ENCODE measurements around the gene DMWD. TPM values are rescaled to one million over a fixed set of nuclear protein-coding genes. Genes with fewer than 3 reads are reported as not detected.

DMWD gene
- polyA plus RNA-seq, 1 donor = 24.4 TPM

DNA sequence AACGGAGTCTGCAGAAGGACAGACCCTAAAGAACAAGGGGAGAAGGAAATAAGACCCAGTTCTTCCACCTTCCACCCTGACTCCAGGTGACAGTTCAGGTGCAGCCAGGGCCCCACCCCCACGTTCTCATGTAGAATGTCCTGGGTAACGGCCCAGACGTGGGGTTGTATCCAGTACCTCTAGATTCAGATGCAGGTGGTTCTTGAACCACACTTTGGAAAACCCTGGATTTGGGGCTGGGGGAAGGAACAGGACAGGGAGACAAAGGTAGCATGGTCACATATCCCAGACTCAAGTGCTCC is 12.5 kb downstream of the DMWD start:
- DNase-seq = no peak
- no peaks in the 10 kb centered on the region for H3K27me3 ChIP-seq (ENCODE audit: control insufficient read depth, insufficient read depth, low read length)
- H3K36me3 ChIP-seq (ENCODE audit: control insufficient read depth, insufficient read depth, low read length) = peaks cover 33% of the 10 kb centered on the region
- peak overlapping the region; percentile 8 for H3K4me3 ChIP-seq (ENCODE audit: low read length)
- WGBS (ENCODE audit: insufficient coverage, low lambda C conversion rate) = no CpG with 5 or more reads among the region's 4 CpGs
- peaks cover 28% of the 10 kb centered on the region for H3K4me1 ChIP-seq (ENCODE audit: control insufficient read depth, insufficient read depth, low read length)
- H3K27ac ChIP-seq (ENCODE audit: low read length) = no peak overlapping the region
- H3K9me3 ChIP-seq (ENCODE audit: control insufficient read depth, low read depth, low read length) = no peaks in the 10 kb centered on the region

DNA sequence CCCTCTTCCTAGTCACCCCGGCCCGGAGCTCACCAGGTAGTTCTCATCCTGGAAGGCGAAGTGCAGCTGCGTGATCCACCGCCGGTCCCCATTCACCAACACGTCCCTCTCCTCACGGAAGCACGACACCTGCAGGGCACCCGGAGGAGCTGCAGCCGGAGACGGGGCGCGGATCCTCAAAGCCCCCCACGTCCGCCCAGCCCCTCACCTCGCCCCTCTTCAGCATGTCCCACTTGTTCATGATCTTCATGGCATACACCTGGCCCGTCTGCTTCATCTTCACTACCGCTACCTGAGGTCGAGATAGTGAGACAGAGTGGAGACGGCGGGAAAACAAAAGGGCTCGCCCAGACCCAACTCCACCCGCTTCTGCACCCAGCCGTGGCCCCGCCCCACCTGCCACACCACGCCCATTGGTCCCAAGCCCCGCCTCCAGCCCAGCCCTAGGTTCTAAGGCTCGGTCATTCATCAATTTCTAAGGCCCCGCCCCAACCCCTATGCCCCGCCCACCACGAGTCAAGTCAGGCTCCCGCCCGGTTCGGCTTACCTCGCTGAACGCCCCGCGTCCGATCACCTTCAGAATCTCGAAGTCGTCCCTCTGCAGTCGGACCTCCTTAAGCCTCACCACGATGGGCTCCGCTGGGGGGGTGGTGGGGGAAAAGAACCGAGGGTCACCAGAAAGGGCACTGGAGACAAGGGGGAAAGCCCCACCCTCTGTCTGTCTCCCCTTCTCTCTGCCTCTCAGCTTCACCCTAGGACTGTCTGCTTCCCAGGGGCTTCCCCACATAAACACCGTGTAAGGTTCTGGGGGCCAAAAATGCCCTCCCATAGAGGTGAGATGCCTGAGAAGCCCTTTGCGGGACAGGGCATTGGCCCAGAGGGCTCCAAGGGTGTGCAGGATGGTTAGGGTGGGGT is 13.2 kb downstream of the DMWD start:
- peak; percentile 79 to 88 for DNase-seq
- peak overlapping the region; percentile 38 for H3K4me3 ChIP-seq (ENCODE audit: low read length)
- no peaks in the 10 kb centered on the region for H3K9me3 ChIP-seq (ENCODE audit: control insufficient read depth, low read depth, low read length)
- H3K36me3 ChIP-seq (ENCODE audit: control insufficient read depth, insufficient read depth, low read length) = peaks cover 28% of the 10 kb centered on the region
- peak overlapping the region; percentile 10 for H3K27ac ChIP-seq (ENCODE audit: low read length)
- peaks cover 33% of the 10 kb centered on the region for H3K4me1 ChIP-seq (ENCODE audit: control insufficient read depth, insufficient read depth, low read length)
- H3K27me3 ChIP-seq (ENCODE audit: control insufficient read depth, insufficient read depth, low read length) = no peaks in the 10 kb centered on the region
- no CpG with 5 or more reads among the region's 48 CpGs for WGBS (ENCODE audit: insufficient coverage, low lambda C conversion rate)

DNA sequence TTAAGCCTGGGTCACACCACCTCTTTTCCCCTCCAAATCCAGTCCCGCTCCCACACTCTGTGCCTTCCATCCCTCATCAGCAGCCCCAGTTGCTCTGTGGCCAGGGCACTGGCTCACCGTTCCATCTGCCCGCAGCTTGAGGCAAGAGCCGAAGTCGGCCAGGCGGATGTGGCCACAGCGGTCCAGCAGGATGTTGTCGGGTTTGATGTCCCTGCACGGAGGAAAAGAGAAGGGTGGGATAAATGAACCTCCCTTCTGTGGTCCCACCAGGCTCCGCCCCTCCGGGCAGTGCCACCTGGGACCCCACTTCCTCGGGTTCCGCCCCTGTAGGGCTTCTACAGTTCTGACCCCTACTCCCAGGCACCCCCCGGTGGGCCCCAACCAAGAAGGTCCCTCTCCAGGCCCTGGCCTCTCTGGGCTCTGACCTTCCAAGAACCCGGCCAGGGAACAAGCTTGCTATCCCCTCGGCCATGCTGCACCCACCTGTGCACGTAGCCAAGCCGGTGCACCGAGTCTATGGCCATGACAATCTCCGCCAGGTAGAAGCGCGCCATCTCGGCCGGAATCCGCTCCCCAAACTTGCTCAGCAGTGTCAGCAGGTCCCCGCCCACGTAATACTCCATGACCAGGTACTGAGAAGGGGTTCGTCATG is 14.5 kb downstream of the DMWD start:
- Histone ChIP-seq H3K4me1 (ENCODE audit: control insufficient read depth, insufficient read depth, low read length) (peaks cover 35% of the 10 kb centered on the region), H3K4me3 (ENCODE audit: low read length) (no peak overlapping the region), H3K9me3 (ENCODE audit: control insufficient read depth, low read depth, low read length) (no peaks in the 10 kb centered on the region), H3K27ac (ENCODE audit: low read length) (no peak overlapping the region), H3K36me3 (ENCODE audit: control insufficient read depth, insufficient read depth, low read length) (peaks cover 26% of the 10 kb centered on the region), H3K27me3 (ENCODE audit: control insufficient read depth, insufficient read depth, low read length) (no peaks in the 10 kb centered on the region)
- no peak for DNase-seq
- no CpG with 5 or more reads among the region's 28 CpGs for WGBS (ENCODE audit: insufficient coverage, low lambda C conversion rate)

DNA sequence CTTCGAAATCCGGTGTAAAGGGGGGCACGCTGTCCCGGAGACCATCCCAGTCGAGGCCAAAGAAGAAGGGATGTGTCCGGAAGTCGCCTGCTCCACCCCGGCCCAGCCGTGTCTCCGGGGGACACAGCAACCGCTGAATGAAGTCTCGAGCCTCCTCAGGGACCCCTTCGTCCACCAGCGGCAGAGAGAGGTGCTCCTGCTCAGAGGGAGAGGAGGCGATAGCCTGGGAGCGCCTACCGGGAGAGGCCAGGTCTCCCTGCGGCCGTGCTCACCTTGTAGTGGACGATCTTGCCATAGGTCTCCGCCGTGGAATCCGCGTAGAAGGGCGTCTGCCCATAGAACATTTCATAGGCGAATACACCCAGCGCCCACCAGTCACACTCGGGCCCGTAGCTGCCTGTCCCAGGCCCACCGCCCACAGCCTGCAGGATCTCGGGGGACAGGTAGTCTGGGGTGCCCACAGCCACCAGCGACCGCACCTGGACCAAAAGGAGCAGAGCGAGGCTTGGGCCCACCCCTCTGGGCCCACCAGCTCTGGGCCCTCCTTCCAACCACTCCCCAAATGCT is 15.2 kb downstream of the DMWD start:
- DNase-seq = no peak
- H3K36me3 ChIP-seq (ENCODE audit: control insufficient read depth, insufficient read depth, low read length) = peaks cover 28% of the 10 kb centered on the region

DNA sequence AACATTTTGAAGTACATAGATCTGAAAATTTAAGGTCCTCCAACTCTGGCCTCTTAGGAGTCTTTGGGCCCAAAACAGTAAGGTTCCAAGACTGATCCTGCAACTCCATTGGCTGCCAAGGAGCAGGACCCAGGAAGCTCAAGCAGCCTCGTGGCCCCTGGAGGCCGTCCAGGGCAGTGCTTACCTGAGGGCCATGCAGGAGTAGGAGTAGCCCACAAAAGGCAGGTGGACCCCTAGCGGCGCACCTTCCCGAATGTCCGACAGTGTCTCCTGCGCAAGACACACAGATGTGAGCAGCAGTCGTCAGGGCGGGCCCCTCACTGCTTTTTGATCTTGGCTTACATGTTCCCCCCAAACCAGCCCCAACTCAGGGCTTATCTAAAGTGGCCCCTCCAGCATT is 17.9 kb downstream of the DMWD start:
- H3K4me1 ChIP-seq (ENCODE audit: control insufficient read depth, insufficient read depth, low read length) = peaks cover 49% of the 10 kb centered on the region
- no peak overlapping the region for H3K4me3 ChIP-seq (ENCODE audit: low read length)
- WGBS (ENCODE audit: insufficient coverage, low lambda C conversion rate) = no CpG with 5 or more reads among the region's 9 CpGs
- H3K27me3 ChIP-seq (ENCODE audit: control insufficient read depth, insufficient read depth, low read length) = no peaks in the 10 kb centered on the region
- H3K9me3 ChIP-seq (ENCODE audit: control insufficient read depth, low read depth, low read length) = peaks cover 5% of the 10 kb centered on the region
- DNase-seq = peak in 1 of 2 donors; percentile 55
- peaks cover 32% of the 10 kb centered on the region for H3K36me3 ChIP-seq (ENCODE audit: control insufficient read depth, insufficient read depth, low read length)
- H3K27ac ChIP-seq (ENCODE audit: low read length) = peak overlapping the region; percentile 0

More for the DNA sequence above, 15.2 kb downstream of the DMWD start:
- H3K4me3 ChIP-seq (ENCODE audit: low read length) = no peak overlapping the region
- H3K27ac ChIP-seq (ENCODE audit: low read length) = no peak overlapping the region
- no peaks in the 10 kb centered on the region for H3K9me3 ChIP-seq (ENCODE audit: control insufficient read depth, low read depth, low read length)
- peaks cover 41% of the 10 kb centered on the region for H3K4me1 ChIP-seq (ENCODE audit: control insufficient read depth, insufficient read depth, low read length)
- WGBS (ENCODE audit: insufficient coverage, low lambda C conversion rate) = no CpG with 5 or more reads among the region's 34 CpGs
- H3K27me3 ChIP-seq (ENCODE audit: control insufficient read depth, insufficient read depth, low read length) = no peaks in the 10 kb centered on the region

DNA sequence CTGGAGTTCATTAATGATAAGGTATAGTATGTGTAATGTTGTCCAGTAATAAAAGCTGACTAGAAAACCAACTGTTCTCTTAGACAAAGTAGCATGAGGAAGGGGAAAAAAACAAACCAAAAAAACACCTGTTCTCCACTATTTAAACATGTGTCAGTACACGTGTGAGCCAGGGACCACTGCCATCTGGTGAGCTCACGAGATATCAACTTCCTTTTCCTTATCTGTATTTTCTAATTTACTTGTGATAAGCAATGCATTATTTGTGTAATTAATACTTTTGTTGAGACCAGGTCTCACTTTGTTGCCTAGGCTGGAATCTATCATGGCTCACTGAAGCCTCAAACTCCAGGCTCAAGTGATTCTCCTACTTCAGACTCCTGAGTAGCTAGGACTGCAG is 19.3 kb downstream of the DMWD start:
- no peak overlapping the region for H3K4me3 ChIP-seq (ENCODE audit: low read length)
- H3K9me3 ChIP-seq (ENCODE audit: control insufficient read depth, low read depth, low read length) = peaks cover 5% of the 10 kb centered on the region
- no CpG with 5 or more reads among the region's 2 CpGs for WGBS (ENCODE audit: insufficient coverage, low lambda C conversion rate)
- no peak overlapping the region for H3K27ac ChIP-seq (ENCODE audit: low read length)
- H3K27me3 ChIP-seq (ENCODE audit: control insufficient read depth, insufficient read depth, low read length) = no peaks in the 10 kb centered on the region
- peak in 1 of 2 donors; percentile 46 for DNase-seq
- peaks cover 25% of the 10 kb centered on the region for H3K36me3 ChIP-seq (ENCODE audit: control insufficient read depth, insufficient read depth, low read length)
- H3K4me1 ChIP-seq (ENCODE audit: control insufficient read depth, insufficient read depth, low read length) = peaks cover 41% of the 10 kb centered on the region

DNA sequence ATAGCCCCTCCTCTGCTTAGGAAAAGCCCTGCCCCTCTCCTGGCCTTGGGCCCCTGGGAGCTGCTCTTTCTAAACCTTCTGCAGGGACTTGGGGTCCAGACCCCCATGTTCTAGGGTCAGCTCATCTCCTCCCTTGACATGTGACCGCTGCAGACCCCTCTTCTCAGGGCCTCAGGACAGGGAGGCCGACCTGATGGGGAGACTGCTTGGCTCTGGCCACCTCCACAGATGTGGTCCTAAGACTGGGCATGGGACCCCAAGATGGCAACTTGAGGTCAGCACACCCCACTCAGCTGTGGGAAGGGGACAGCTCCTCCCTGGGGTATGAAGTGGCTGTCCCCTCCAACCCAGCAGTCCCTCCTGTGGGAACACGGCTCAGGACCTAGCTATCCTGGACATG is 19.7 kb downstream of the DMWD start:
- H3K4me1 ChIP-seq (ENCODE audit: control insufficient read depth, insufficient read depth, low read length) = peaks cover 39% of the 10 kb centered on the region
- no peaks in the 10 kb centered on the region for H3K27me3 ChIP-seq (ENCODE audit: control insufficient read depth, insufficient read depth, low read length)
- DNase-seq = no peak
- no peak overlapping the region for H3K27ac ChIP-seq (ENCODE audit: low read length)
- peaks cover 5% of the 10 kb centered on the region for H3K9me3 ChIP-seq (ENCODE audit: control insufficient read depth, low read depth, low read length)
- H3K4me3 ChIP-seq (ENCODE audit: low read length) = no peak overlapping the region
- no CpG with 5 or more reads among the region's 3 CpGs for WGBS (ENCODE audit: insufficient coverage, low lambda C conversion rate)
- H3K36me3 ChIP-seq (ENCODE audit: control insufficient read depth, insufficient read depth, low read length) = peaks cover 20% of the 10 kb centered on the region

DNA sequence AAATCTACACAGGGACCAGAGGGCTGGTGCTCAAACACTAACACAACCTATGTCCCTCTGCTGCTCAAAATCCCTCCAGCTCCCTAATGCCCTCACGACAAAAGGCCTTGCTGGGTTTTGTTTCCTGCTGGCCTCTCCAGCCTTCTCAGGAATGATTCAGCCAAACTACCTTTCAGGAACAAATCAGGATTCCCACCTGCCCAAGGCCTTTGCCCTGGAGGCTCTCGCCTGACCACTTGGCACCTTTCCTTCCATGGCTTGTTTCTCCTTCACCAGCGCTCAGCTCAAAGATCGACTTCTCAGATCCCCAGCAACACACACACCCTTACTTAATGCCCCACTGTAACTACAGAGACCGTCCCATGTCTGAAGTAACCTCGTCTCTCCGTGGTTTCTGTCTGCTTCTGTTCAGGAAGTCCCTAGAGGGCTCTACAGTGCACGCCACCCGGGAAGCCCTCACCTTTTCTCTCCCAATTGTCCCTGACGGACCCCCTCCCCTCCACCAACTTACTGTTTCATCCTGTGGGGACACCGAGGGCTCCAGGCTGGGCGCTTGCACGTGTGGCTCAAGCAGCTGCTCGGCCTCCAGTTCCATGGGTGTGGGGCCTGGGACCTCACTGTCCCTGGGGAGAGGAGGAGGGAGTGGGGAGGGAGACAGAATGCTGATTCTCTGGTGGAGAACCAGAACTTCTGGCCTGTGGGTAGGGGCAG is 20.4 kb downstream of the DMWD start:
- H3K4me1 ChIP-seq (ENCODE audit: control insufficient read depth, insufficient read depth, low read length) = peaks cover 43% of the 10 kb centered on the region
- no peak overlapping the region for H3K4me3 ChIP-seq (ENCODE audit: low read length)
- peak in 1 of 2 donors; percentile 17 for DNase-seq
- peak overlapping the region; percentile 6 for H3K27ac ChIP-seq (ENCODE audit: low read length)
- peaks cover 5% of the 10 kb centered on the region for H3K9me3 ChIP-seq (ENCODE audit: control insufficient read depth, low read depth, low read length)
- no peaks in the 10 kb centered on the region for H3K27me3 ChIP-seq (ENCODE audit: control insufficient read depth, insufficient read depth, low read length)
- 100% methylated on average over 1 of the region's 14 CpGs for WGBS (ENCODE audit: insufficient coverage, low lambda C conversion rate)
- peaks cover 14% of the 10 kb centered on the region for H3K36me3 ChIP-seq (ENCODE audit: control insufficient read depth, insufficient read depth, low read length)

DNA sequence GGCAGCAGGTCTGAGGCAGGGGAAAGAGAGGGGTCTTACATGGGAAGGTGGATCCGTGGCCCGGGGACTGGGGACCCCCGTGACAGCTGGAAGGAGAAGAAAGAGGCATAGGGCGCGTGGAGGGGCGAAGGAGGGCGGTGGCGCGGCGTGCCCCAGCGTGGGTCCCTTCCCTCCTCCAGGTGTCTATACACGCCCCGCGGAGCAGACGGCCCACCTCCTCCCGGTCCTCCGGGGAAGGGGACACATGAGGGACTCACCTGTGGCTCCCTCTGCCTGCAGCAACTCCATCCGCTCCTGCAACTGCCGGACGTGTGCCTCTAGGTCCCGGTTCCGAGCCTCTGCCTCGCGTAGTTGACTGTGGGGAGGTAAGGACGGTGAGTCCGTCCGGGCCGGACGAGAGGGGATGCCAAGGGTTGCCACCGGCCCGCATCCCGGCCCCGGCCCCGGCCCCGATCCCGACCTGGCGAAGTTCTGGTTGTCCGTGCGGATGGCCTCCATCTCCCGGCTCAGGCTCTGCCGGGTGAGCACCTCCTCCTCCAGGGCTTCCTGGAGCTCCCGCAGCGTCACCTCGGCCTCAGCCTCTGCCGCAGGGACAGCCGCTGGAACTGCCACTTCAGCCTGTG is 21.2 kb downstream of the DMWD start:
- Histone ChIP-seq H3K4me1 (ENCODE audit: control insufficient read depth, insufficient read depth, low read length) (peaks cover 51% of the 10 kb centered on the region), H3K27me3 (ENCODE audit: control insufficient read depth, insufficient read depth, low read length) (no peaks in the 10 kb centered on the region), H3K4me3 (ENCODE audit: low read length) (peak overlapping the region; percentile 40), H3K9me3 (ENCODE audit: control insufficient read depth, low read depth, low read length) (peaks cover 9% of the 10 kb centered on the region), H3K27ac (ENCODE audit: low read length) (peak overlapping the region; percentile 98), H3K36me3 (ENCODE audit: control insufficient read depth, insufficient read depth, low read length) (peaks cover 6% of the 10 kb centered on the region)
- DNase-seq = peak in 1 of 2 donors; percentile 18
- no CpG with 5 or more reads among the region's 46 CpGs for WGBS (ENCODE audit: insufficient coverage, low lambda C conversion rate)

Measured in large intestine (tissue), 3 donors.